Parietal lobe (tissue), 1 donor: Measurements from ENCODE around the gene FGFBP2. TPM values are rescaled to one million over a fixed set of nuclear protein-coding genes. Genes with fewer than 3 reads are reported as not detected.

Source experiments
- total RNA-seq: library from RNA; depleted of rRNA; stranded (reverse); fragments of >200 nt; gene quantifications from one replicate; pipeline ENCODE4 v1.2.3, GENCODE V29; 2014

Gene FGFBP2
- not detected for total RNA-seq

GRCh38 chr4:15963001-15963451, at the start of gene FGFBP2:
Gene FGFBP2 (minus strand): TSS chr4:15963175. CDS start chr4:15963129, 46 bp downstream.

GRCh38 chr4:15938640-15939039, 24.3 kb downstream of the FGFBP2 start, which contains the start of gene FGFBP1:
Gene FGFBP1 (minus strand): TSS chr4:15938740. CDS start chr4:15936632, 2,108 bp downstream.

Other genes starting within 250 kb of the FGFBP2 start
- gene CD38, start 184.8 kb downstream of the FGFBP2 start, total RNA-seq: 9.1 TPM
- not detected for gene FGFBP1, start 24.4 kb downstream of the FGFBP2 start, total RNA-seq
- 91.1 TPM for gene PROM1, start 120.8 kb upstream of the FGFBP2 start, total RNA-seq